Measurements from ENCODE around the gene CACNA1I.

DNA sequence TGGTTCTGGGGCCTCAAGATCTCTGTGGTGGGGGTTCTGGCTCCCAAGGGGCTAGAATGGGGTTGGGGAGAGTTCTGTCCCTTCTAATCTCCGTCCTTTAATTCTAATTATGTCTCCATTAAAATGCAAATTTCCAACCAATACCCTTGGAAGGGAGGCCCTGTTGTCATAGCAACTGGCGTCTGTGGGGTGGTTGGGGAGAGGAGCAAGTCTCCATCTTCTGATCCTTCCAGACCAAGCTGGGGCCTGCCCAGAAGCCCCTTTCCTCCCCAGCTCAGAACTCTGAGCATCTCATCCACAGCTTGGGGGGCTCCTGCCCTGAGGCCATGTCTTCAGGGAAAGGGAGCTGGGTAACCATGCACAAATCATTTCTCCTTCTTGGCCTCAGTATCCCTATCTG, 32.6 kb upstream of the CACNA1I start:
- TF ChIP-seq SUZ12 (IDR thresholded peaks at IDR 0.05) (no peak), NFRKB (IDR thresholded peaks at IDR 0.05) (no peak), TARDBP (IDR thresholded peaks at IDR 0.05) (no peak), BHLHE40 (IDR thresholded peaks at IDR 0.05; ENCODE audit: borderline replicate concordance) (no peak), ZNF384 (IDR thresholded peaks at IDR 0.05) (no peak), SP1 (IDR thresholded peaks at IDR 0.05) (no peak), ELF4 (IDR thresholded peaks at IDR 0.05) (no peak), FOXM1 (IDR thresholded peaks at IDR 0.05; ENCODE audit: borderline replicate concordance) (no peak), FOXK2 (IDR thresholded peaks at IDR 0.05) (no peak), ARNT (IDR thresholded peaks at IDR 0.05) (no peak), HDGF (IDR thresholded peaks at IDR 0.05; ENCODE audit: borderline replicate concordance) (no peak)
